GM18505 (cell line): ENCODE measurements around the gene DMBX1.

ENCODE experiments used
- ATAC-seq: cut with Tn5 transposase; IDR thresholded peaks from one replicate; pipeline ENCODE4 v1.9.1; 2021; ENCODE audit not compliant: unreplicated experiment
- POLR2A ChIP-seq: IDR thresholded peaks from 4 replicates; pipeline ENCODE4 v1.6.1; 2011; ENCODE audit warnings: borderline replicate concordance; ENCODE audit not compliant: insufficient read depth, insufficient read length; ENCODE audit errors: extremely low read depth

Gene DMBX1

DNA sequence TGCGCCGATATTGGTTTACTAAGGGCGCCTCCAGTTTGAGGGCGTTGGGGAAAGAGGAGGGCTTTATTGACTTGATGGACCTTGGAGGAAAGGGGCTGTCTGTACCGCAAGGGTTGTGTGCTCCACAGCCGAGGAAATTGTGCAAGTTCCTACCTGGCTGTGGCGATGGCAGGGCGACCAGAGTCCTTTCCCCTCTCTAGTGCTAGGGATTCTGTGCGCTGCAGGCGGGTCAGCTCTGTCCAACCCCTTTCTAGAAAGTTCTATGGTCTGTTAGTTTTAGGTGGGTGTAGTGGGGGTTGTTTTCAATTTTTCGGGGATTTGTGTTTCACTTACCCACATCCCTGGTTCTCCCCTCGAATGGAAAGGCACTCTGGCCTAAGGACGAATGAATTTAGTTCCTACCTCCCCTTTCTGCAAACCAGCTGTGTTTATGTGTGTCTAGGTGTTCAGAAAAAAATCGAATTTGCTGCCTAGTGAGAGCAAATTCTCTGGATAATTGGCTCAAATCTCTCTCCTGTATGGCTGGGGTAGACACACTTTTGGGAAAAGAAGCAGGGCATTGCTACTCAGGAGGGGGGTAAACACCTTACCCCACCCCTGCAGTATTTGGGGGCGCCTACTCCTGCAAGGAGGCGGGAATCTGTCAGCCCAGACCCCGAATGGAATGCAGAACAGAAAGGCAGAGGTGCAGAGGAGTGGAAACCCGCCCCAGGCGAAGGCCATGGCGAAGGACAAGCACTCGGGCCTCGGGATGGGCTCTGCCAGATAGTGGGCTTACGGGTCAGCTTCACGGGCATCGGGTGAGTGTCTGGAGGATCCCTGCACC, 2.0 kb downstream of the DMBX1 start:
- ATAC-seq: no peak
- no peak for TF ChIP-seq POLR2A

DNA sequence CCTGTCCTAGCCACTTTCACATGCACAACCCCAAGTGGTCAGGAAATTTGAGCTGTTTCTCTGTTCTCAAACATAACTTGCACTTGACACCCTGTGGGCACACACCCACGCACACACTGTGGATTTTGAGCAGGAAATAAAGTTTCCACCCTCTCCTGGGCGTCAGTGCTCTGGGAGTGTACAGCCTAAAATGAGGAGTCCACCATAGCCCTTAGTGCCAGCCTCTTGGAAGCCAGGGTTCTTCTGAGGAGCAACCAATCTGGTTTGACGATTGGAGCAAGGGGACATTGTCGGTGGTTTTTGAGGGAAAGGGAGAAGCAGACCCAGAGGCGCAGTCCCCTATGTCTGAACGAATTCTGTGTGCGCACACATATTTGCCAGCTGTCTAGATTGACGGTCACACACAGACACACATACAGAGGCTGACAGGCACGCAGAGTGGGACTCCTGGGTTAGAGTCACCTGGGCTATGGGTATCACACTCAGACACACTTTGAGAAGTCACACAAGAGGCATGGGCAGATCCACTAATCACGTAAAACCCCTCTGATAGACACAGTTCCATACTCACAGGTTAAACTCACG, 2.7 kb downstream of the DMBX1 start:
- no peak for ATAC-seq
- no peak for TF ChIP-seq POLR2A

DNA sequence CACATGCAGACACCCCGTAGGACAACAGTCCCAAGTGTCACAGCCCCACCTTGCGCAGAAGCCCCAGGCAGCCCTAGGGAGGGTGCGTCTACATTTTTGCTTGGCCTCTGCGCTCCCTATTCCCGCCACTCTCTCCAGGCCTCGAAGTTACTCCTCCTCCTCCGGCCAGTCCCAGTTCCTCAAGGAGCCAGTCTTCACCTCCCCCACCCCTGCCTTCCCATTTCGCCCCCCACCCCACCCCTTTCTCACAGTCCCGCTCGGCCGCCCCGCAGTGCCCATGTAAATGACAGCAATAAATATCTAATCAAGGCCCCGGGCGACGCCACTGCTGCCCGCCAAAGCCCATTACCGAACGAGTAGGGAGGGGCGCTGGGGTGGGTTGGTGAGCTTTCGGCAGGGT, 3.2 kb downstream of the DMBX1 start:
- TF ChIP-seq POLR2A: no peak

GRCh38 chr1:46493316-46494032, 3.8 kb downstream of the DMBX1 start:
- no peak for ATAC-seq
- TF ChIP-seq POLR2A: no peak

More for the DNA sequence above, 3.2 kb downstream of the DMBX1 start:
- no peak for ATAC-seq

GRCh38 chr1:46494910-46495309, 5.3 kb downstream of the DMBX1 start:
- ATAC-seq: no peak

GRCh38 chr1:46495778-46496177, 6.1 kb downstream of the DMBX1 start:
- ATAC-seq: no peak
- TF ChIP-seq POLR2A: no peak

More at GRCh38 chr1:46494910-46495309, 5.3 kb downstream of the DMBX1 start:
- no peak for TF ChIP-seq POLR2A

GRCh38 chr1:46496505-46496904, 6.9 kb downstream of the DMBX1 start:
- ATAC-seq: no peak
- TF ChIP-seq POLR2A: no peak

DNA sequence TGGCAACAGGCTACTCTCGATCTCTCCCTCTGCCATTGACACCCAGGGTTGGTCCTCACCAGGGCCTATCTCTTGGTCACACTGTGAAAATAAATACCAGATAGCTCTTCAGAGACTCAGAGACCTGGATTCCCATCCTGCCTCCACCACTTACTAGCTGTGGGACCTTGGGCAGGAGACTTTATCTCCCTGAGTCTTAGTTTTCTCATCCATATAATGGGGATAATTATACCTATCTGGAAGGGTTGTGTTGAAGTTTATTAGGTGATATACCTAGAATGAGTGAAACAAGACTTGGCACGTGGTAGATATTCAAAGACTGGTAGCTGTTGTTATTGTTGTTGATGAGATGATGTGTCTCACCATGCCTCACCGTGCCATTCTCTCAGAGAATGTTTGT, 7.4 kb downstream of the DMBX1 start:
- TF ChIP-seq POLR2A: no peak
- ATAC-seq: no peak

DNA sequence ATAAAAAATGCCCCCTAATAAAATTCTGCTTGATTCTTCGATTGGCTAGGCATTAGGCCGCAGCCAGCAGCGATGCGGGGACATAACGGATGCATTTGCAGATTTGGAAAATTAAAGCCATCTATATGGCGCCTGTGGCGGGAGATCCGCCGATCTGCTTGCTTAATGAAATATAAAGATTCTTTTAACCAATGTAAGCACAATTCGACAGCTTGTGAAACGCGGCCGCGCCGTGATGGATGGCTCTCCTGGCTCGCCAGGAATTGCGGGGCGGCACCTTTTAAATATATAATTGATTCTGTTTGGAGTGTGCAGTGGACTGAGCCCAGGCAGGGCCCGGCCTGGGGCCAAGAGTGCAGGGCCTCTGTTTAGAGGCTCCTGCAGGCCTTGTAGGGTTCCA, 8.0 kb downstream of the DMBX1 start:
- TF ChIP-seq POLR2A: no peak
- no peak for ATAC-seq

GRCh38 chr1:46501528-46501927, 11.9 kb downstream of the DMBX1 start:
- TF ChIP-seq POLR2A: no peak
- ATAC-seq: no peak

DNA sequence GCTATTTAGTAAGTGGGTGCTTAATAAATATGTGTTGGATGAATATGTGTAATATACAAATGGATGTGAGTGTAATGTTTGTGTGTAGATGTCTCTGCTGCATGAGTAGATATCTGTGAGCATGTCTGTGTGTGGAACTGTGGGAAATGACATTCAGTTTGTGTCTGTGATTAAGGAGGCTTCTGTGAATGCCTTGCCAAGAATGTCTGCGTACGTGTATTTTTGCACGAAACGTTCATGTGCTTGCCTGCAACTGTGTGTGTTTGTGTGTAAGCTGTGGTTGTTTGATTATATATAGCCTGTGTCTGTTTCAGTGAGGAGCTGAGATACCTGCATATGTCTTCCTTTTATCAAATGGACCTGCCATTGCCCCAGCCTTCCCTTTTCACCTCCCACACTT, 13.8 kb downstream of the DMBX1 start:
- TF ChIP-seq POLR2A: no peak
- no peak for ATAC-seq

- no peak for ATAC-seq
- TF ChIP-seq POLR2A: no peak
Observed at GRCh38 chr1:46506470-46507219, 17.0 kb downstream of the DMBX1 start.

- ATAC-seq: no peak
- no peak for TF ChIP-seq POLR2A
Observed at GRCh38 chr1:46508757-46509156, 19.1 kb downstream of the DMBX1 start.
